Uterus (tissue), 2 donors: ENCODE data around the gene GRM8.

ENCODE experiments used
- POLR2A ChIP-seq, 2 donors: fragments of 450-650 bp; IDR thresholded peaks; one replicate each; pipeline ENCODE4 v1.6.1; 2016; ENCODE audit warnings: antibody characterized with exemption in 2 of 2, mild to moderate bottlenecking in 1 of 2, moderate library complexity in 1 of 2
- TF ChIP-seq, protein P1 (sequence below), 4 experiments: fragments of 200-600 bp in 2 of 4; fragments of 450-650 bp in 2 of 4; sonication (generic) in 2 of 4; IDR thresholded peaks; one replicate each; pipeline ENCODE4 v1.5.1; 2016 to 2019; ENCODE audit warnings: antibody characterized with exemption in 4 of 4, mild to moderate bottlenecking in 2 of 4, moderate library complexity in 1 of 4

DNA sequence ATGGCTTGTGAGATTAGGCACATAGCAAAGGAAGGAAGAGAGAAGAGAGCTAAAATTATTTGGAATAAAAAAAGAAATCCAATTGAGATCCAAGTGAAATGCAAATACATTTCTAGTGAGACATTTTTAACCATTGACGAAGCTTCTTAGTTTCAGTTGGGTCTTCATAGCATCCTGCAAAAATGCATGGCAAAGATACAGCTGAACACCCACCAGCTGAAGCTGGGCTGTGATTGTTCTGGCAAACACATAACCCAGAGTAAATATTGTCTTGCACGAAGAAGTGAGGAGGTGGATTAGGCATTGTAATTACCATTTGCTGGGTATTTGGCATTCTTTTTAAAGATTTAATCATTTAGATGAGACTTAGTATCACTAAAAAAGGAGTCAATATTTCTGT is 409.4 kb downstream of the GRM8 start:
- TF ChIP-seq, protein P1, sequence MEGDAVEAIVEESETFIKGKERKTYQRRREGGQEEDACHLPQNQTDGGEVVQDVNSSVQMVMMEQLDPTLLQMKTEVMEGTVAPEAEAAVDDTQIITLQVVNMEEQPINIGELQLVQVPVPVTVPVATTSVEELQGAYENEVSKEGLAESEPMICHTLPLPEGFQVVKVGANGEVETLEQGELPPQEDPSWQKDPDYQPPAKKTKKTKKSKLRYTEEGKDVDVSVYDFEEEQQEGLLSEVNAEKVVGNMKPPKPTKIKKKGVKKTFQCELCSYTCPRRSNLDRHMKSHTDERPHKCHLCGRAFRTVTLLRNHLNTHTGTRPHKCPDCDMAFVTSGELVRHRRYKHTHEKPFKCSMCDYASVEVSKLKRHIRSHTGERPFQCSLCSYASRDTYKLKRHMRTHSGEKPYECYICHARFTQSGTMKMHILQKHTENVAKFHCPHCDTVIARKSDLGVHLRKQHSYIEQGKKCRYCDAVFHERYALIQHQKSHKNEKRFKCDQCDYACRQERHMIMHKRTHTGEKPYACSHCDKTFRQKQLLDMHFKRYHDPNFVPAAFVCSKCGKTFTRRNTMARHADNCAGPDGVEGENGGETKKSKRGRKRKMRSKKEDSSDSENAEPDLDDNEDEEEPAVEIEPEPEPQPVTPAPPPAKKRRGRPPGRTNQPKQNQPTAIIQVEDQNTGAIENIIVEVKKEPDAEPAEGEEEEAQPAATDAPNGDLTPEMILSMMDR (IDR thresholded peaks at IDR 0.05), result no peak
- no peak for TF ChIP-seq POLR2A (IDR thresholded peaks at IDR 0.05)
